ENCODE data around the gene PTPRZ1. TPM values are rescaled to one million over a fixed set of nuclear protein-coding genes. Genes with fewer than 3 reads are reported as not detected.

Gene PTPRZ1
- total RNA-seq, 2 donors from 2014 or later = 18.0 to 57.4 TPM

DNA sequence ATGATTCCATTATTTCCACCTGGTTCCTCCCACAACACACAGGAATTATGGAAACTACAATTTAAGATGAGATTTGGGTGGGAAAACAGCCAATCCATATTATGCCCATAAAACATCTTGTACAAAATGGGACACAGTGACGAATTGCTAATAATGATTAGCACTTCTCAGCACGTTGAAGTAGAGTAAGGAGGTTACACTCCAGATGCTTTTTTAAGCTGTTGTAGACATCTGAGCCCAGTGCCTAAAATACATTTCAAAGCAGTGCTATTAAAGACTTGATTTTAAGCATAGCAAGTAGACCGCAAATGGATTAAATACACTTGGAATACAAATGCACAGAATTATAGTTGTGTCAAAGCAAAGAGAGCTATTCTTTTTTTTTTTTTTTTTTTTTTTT, 165.2 kb downstream of the PTPRZ1 start:
- Mint-ChIP-seq H3K4me1 (peaks cover 4% of the 10 kb centered on the region), H3K27me3 (ENCODE audit: insufficient read depth) (no peaks in the 10 kb centered on the region), H3K36me3 (ENCODE audit: low read depth) (peaks cover 9% of the 10 kb centered on the region), H3K9me3 (no peaks in the 10 kb centered on the region), H3K4me3 (no peak overlapping the region), H3K27ac (no peak overlapping the region)
- WGBS, 2 experiments (ENCODE audit: insufficient coverage in 1 of 2, insufficient read length in 1 of 2) = 91 to 95% methylated on average over 2 to 3 of the region's 3 CpGs
- peaks cover 4% of the 10 kb centered on the region for H3K4me1 ChIP-seq (ENCODE audit: control insufficient read depth, insufficient read depth, low read length)
- H3K4me3 ChIP-seq (ENCODE audit: low read length) = no peak overlapping the region
- H3K9me3 ChIP-seq (ENCODE audit: control insufficient read depth, low read length) = no peaks in the 10 kb centered on the region
- no peak for DNase-seq
- TF ChIP-seq, protein P1, sequence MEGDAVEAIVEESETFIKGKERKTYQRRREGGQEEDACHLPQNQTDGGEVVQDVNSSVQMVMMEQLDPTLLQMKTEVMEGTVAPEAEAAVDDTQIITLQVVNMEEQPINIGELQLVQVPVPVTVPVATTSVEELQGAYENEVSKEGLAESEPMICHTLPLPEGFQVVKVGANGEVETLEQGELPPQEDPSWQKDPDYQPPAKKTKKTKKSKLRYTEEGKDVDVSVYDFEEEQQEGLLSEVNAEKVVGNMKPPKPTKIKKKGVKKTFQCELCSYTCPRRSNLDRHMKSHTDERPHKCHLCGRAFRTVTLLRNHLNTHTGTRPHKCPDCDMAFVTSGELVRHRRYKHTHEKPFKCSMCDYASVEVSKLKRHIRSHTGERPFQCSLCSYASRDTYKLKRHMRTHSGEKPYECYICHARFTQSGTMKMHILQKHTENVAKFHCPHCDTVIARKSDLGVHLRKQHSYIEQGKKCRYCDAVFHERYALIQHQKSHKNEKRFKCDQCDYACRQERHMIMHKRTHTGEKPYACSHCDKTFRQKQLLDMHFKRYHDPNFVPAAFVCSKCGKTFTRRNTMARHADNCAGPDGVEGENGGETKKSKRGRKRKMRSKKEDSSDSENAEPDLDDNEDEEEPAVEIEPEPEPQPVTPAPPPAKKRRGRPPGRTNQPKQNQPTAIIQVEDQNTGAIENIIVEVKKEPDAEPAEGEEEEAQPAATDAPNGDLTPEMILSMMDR (conservative IDR thresholded peaks at IDR 0.05) = no peak
- H3K9ac ChIP-seq (ENCODE audit: extremely low read depth, low read length, poor library complexity, severe bottlenecking) = no peak overlapping the region
- no peaks in the 10 kb centered on the region for H3K36me3 ChIP-seq (ENCODE audit: control insufficient read depth, insufficient read depth, low read length)
- no peaks in the 10 kb centered on the region for H3K27me3 ChIP-seq (ENCODE audit: control insufficient read depth, insufficient read depth, low read length, poor library complexity, severe bottlenecking)
- no peak overlapping the region for H3K27ac ChIP-seq (ENCODE audit: low read depth, low read length)

DNA sequence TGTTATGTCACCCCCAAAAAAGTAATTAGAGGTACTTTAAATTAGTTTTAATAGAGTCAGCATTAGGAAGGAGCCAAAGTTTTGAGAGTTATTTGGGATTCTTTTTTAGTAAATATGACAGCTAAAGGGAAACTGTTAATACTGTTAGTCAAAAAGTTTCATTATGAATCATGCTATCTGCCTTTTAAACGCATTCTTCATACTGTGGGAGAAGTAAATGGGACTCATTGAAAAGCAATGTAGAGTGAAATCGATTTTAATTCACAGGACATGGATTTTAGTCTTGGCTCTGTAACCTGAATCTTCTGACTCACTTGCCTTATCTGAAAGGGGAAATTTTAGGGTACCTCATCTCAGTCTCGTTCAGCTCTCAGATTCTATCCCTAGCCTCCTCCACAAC, 165.9 kb downstream of the PTPRZ1 start:
- 89 to 95% methylated on average over 2 to 3 of the region's 3 CpGs for WGBS, 2 experiments (ENCODE audit: insufficient coverage in 1 of 2, insufficient read length in 1 of 2)
- Histone ChIP-seq H3K9ac (ENCODE audit: extremely low read depth, low read length, poor library complexity, severe bottlenecking) (no peak overlapping the region), H3K36me3 (ENCODE audit: control insufficient read depth, insufficient read depth, low read length) (no peaks in the 10 kb centered on the region), H3K27ac (ENCODE audit: low read depth, low read length) (no peak overlapping the region), H3K9me3 (ENCODE audit: control insufficient read depth, low read length) (no peaks in the 10 kb centered on the region), H3K4me3 (ENCODE audit: low read length) (no peak overlapping the region), H3K4me1 (ENCODE audit: control insufficient read depth, insufficient read depth, low read length) (peaks cover 4% of the 10 kb centered on the region), H3K27me3 (ENCODE audit: control insufficient read depth, insufficient read depth, low read length, poor library complexity, severe bottlenecking) (no peaks in the 10 kb centered on the region)
- TF ChIP-seq, protein P1 (conservative IDR thresholded peaks at IDR 0.05) = no peak
- H3K27ac Mint-ChIP-seq = no peak overlapping the region
- H3K4me1 Mint-ChIP-seq = peaks cover 4% of the 10 kb centered on the region
- no peaks in the 10 kb centered on the region for H3K9me3 Mint-ChIP-seq
- no peak overlapping the region for H3K4me3 Mint-ChIP-seq
- no peaks in the 10 kb centered on the region for H3K27me3 Mint-ChIP-seq (ENCODE audit: insufficient read depth)
- H3K36me3 Mint-ChIP-seq (ENCODE audit: low read depth) = peaks cover 13% of the 10 kb centered on the region
- DNase-seq = no peak

DNA sequence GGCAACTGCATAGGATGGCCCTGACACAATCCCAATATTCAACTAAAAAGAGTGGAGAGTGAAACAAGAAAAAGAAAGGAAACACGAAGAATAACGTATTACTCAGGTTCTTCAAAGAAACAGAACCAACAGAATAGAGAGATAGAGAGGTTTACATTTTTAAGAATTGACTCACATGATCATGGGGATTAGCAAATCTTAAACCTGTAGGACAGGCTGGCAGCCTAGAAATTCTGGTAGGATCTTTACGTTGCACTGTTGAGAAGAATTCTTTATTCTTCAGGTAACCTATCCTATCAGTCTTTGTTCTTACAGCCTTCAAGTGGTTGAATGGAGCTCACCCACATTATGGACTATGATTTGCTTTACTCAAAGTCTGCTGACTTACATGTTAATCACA, 167.2 kb downstream of the PTPRZ1 start:
- no peak overlapping the region for H3K4me3 ChIP-seq (ENCODE audit: low read length)
- no peak for DNase-seq
- H3K27me3 ChIP-seq (ENCODE audit: control insufficient read depth, insufficient read depth, low read length, poor library complexity, severe bottlenecking) = no peaks in the 10 kb centered on the region
- no peak overlapping the region for H3K4me3 Mint-ChIP-seq
- TF ChIP-seq, protein P1 (conservative IDR thresholded peaks at IDR 0.05) = no peak
- no peaks in the 10 kb centered on the region for H3K36me3 ChIP-seq (ENCODE audit: control insufficient read depth, insufficient read depth, low read length)
- H3K4me1 Mint-ChIP-seq = peaks cover 4% of the 10 kb centered on the region
- peaks cover 13% of the 10 kb centered on the region for H3K36me3 Mint-ChIP-seq (ENCODE audit: low read depth)
- no peak overlapping the region for H3K9ac ChIP-seq (ENCODE audit: extremely low read depth, low read length, poor library complexity, severe bottlenecking)
- no peak overlapping the region for H3K27ac ChIP-seq (ENCODE audit: low read depth, low read length)
- WGBS, 2 experiments (ENCODE audit: insufficient coverage in 1 of 2, insufficient read length in 1 of 2) = 85 to 100% methylated on average over 2 to 3 of the region's 3 CpGs
- H3K27me3 Mint-ChIP-seq (ENCODE audit: insufficient read depth) = no peaks in the 10 kb centered on the region
- no peak overlapping the region for H3K27ac Mint-ChIP-seq
- no peaks in the 10 kb centered on the region for H3K9me3 Mint-ChIP-seq
- no peaks in the 10 kb centered on the region for H3K9me3 ChIP-seq (ENCODE audit: control insufficient read depth, low read length)
- H3K4me1 ChIP-seq (ENCODE audit: control insufficient read depth, insufficient read depth, low read length) = peaks cover 4% of the 10 kb centered on the region
